OCI-LY1 (cell line): ENCODE measurements around the gene MSANTD3.

Experiments
- CTCF ChIP-seq: fragments of 200-600 bp; sonication (generic), shearing (Covaris generic); IDR thresholded peaks from 2 replicates; pipeline ENCODE4 v1.5.1; 2017; ENCODE audit warnings: mild to moderate bottlenecking, antibody characterized with exemption, low read length, moderate library complexity, mixed read lengths
- EZH2 ChIP-seq: fragments of 200-600 bp; sonication (generic), shearing (Covaris generic); IDR thresholded peaks from 2 replicates; pipeline ENCODE4 v1.8.0; 2017; ENCODE audit warnings: borderline replicate concordance, mixed run types, mild to moderate bottlenecking, antibody characterized with exemption, low read length, moderate library complexity, mixed read lengths

- no peak for TF ChIP-seq CTCF
- TF ChIP-seq EZH2 = no peak
Measured at GRCh38 chr9:100474082-100474923, 47.4 kb downstream of the MSANTD3 start.
